Measurements from ENCODE around the gene TCEA3. TPM values are rescaled to one million over a fixed set of nuclear protein-coding genes. Genes with fewer than 3 reads are reported as not detected.

TCEA3 gene
- total RNA-seq, 4 donors from 2014 or later: 34.1 to 93.1 (median 43.2) TPM

GRCh38 chr1:23470282-23471070 lies 45.9 kb upstream of the TCEA3 start:
- no peak for DNase-seq (ENCODE audit: low spot score in 2 of 2)
- H3K36me3 ChIP-seq: no peaks in the 10 kb centered on the region
- TF ChIP-seq POLR2A (IDR thresholded peaks at IDR 0.05) (no peak), EP300 (IDR thresholded peaks at IDR 0.05) (no peak), POLR2AphosphoS5 (IDR thresholded peaks at IDR 0.05) (no peak), CTCF (IDR thresholded peaks at IDR 0.05) (no peak)
- no peaks in the 10 kb centered on the region for H3K27me3 ChIP-seq
- WGBS: 48% methylated on average over 12 of the region's 12 CpGs
- peaks cover 62% of the 10 kb centered on the region for H3K4me1 ChIP-seq
- no peaks in the 10 kb centered on the region for H3K9me3 ChIP-seq
- no peak overlapping the region for H3K4me3 ChIP-seq
- H3K27ac ChIP-seq: peak overlapping the region; percentile 46

GRCh38 chr1:23469372-23469982 lies 44.9 kb upstream of the TCEA3 start:
- 66% methylated on average over 5 of the region's 5 CpGs for WGBS
- peaks cover 52% of the 10 kb centered on the region for H3K4me1 ChIP-seq
- TF ChIP-seq POLR2AphosphoS5 (IDR thresholded peaks at IDR 0.05) (no peak), POLR2A (IDR thresholded peaks at IDR 0.05) (no peak), EP300 (IDR thresholded peaks at IDR 0.05) (no peak), CTCF (IDR thresholded peaks at IDR 0.05) (no peak)

GRCh38 chr1:23466423-23466989 lies 42.0 kb upstream of the TCEA3 start:
- H3K36me3 ChIP-seq: no peaks in the 10 kb centered on the region
- no peaks in the 10 kb centered on the region for H3K27me3 ChIP-seq
- no peak for DNase-seq (ENCODE audit: low spot score in 2 of 2)
- no peak overlapping the region for H3K27ac ChIP-seq
- 98% methylated on average over 3 of the region's 3 CpGs for WGBS
- no peak overlapping the region for H3K4me3 ChIP-seq
- H3K9me3 ChIP-seq: no peaks in the 10 kb centered on the region
- TF ChIP-seq EP300 (IDR thresholded peaks at IDR 0.05): no peak
- no peak for TF ChIP-seq POLR2AphosphoS5 (IDR thresholded peaks at IDR 0.05)
- no peak for TF ChIP-seq POLR2A (IDR thresholded peaks at IDR 0.05)
- no peak for TF ChIP-seq CTCF (IDR thresholded peaks at IDR 0.05)
- H3K4me1 ChIP-seq: peaks cover 23% of the 10 kb centered on the region

More at GRCh38 chr1:23469372-23469982, 44.9 kb upstream of the TCEA3 start:
- no peak for DNase-seq (ENCODE audit: low spot score in 2 of 2)
- peak overlapping the region; percentile 46 for H3K27ac ChIP-seq
- no peak overlapping the region for H3K4me3 ChIP-seq
- no peaks in the 10 kb centered on the region for H3K9me3 ChIP-seq
- H3K27me3 ChIP-seq: no peaks in the 10 kb centered on the region
- H3K36me3 ChIP-seq: no peaks in the 10 kb centered on the region

- TF ChIP-seq POLR2AphosphoS5 (IDR thresholded peaks at IDR 0.05) (no peak), EP300 (IDR thresholded peaks at IDR 0.05) (no peak), CTCF (IDR thresholded peaks at IDR 0.05) (no peak), POLR2A (IDR thresholded peaks at IDR 0.05) (no peak)
- Histone ChIP-seq H3K27ac (no peak overlapping the region), H3K36me3 (no peaks in the 10 kb centered on the region), H3K4me3 (no peak overlapping the region), H3K27me3 (no peaks in the 10 kb centered on the region), H3K4me1 (no peaks in the 10 kb centered on the region), H3K9me3 (no peaks in the 10 kb centered on the region)
- WGBS: 71% methylated on average over 3 of the region's 3 CpGs
- DNase-seq (ENCODE audit: low spot score in 2 of 2): no peak
These were observed 38.7 kb upstream of the TCEA3 start for GRCh38 chr1:23463286-23463685.

GRCh38 chr1:23462766-23463165 lies 38.2 kb upstream of the TCEA3 start:
- Histone ChIP-seq H3K36me3 (no peaks in the 10 kb centered on the region), H3K27ac (no peak overlapping the region), H3K9me3 (no peaks in the 10 kb centered on the region), H3K4me3 (no peak overlapping the region), H3K4me1 (peaks cover 3% of the 10 kb centered on the region), H3K27me3 (no peaks in the 10 kb centered on the region)
- no peak for DNase-seq (ENCODE audit: low spot score in 2 of 2)
- WGBS: 96% methylated on average over 2 of the region's 2 CpGs
- TF ChIP-seq EP300 (IDR thresholded peaks at IDR 0.05): no peak
- TF ChIP-seq CTCF (IDR thresholded peaks at IDR 0.05): no peak
- no peak for TF ChIP-seq POLR2AphosphoS5 (IDR thresholded peaks at IDR 0.05)
- no peak for TF ChIP-seq POLR2A (IDR thresholded peaks at IDR 0.05)

All from suprapubic skin (tissue), 4 donors.